NOMO-1 treated with DMSO at 0.1 percent for 48 hours (cell line): ENCODE results near the gene MAN1A2.

Experiments used
- DNase-seq: peaks from one replicate; lab custom pipeline; 2025; ENCODE audit not compliant: unreplicated experiment; lab: John Stamatoyannopoulos, UW

MAN1A2 gene

DNA sequence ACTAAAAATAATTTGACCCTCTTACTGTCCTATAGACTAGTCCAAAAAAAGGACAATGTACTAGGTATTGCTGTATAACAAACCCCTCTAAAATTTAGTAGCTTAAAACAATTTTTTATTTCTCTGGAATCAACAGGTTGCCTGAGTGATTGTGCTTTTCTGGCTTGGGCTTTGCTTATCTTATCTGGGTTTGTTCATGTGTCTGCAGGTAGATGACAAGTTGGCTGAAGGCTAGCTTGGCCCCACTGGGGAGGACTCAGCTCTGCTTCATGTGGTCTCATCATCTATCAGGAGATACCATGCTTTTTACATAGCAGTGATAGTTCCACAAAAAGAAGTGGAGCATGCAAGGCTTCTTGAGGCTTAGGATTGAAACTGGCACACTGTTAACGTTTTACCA, 114.2 kb downstream of the MAN1A2 start:
- DNase-seq = no peak

DNA sequence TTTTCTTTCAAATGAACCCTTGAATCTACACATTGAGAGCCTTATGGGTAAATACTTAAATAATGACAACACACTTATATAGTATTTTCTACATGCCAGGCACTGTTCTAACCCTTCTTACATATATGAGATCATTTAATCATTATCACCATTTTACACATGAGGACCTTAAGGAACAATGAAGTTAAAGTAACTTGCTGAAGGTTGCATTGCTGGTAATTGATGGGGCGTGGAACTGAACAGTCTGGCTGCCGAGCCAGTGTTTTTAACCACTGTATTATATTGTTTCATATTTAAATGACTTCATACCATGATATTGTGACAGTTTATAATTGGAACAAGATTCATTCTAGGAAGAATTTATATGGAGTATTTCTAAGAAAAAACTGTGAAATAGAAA, 126.7 kb downstream of the MAN1A2 start:
- no peak for DNase-seq

DNA sequence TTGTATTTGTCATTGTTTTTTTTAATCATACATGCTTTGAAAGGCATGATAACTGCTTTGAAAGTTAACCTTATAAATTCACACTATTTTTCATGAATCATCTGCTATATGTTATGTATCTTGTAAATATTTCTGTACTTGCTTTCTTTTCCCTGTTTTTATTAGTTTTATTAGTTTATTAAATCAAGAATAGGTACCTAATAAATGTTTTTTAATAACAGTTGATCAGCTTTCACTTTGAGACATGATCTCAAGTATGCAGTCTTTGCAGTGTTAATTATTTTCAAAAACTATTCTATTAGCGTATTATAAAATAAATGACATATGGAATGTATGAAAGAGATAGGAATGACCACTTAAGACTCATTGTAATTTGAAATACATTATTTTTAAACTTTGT, 127.8 kb downstream of the MAN1A2 start:
- DNase-seq = no peak

DNA sequence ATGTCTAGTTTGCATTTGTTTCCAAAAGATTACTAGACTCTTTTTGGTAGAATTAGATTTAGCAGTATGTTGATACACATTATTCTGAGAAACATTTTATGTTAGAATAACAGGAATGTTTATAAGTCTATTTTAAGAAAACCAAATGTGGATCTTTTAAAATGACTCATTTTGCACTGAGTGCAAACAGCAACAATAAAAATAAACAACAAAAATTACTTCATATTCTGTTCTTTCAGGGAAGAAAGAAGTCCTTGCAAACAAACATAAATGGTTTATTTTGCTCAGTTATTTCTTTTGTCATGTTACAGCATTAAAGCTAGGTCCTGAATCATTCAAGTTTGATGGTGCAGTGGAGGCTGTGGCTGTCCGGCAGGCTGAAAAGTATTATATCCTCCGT, 131.8 kb downstream of the MAN1A2 start:
- DNase-seq = no peak

DNA sequence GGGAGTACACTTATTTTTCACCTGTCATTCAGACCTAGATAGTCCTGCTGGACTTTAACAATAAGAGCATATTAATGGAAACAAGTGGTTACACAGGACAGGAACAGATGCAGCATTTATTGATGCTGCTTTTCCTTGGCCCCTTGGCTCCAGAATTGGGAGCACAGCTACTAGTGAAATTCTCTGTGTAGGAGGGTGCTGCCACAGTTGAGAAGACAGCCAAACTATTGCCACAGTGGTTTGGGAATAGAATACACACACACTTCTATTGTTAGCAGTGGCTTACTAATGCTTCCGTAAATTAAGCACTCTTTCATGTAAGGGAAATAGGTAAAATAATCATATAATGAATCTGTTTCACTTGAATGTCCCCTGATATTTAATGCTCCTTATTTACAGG, 133.3 kb downstream of the MAN1A2 start:
- DNase-seq = no peak

DNA sequence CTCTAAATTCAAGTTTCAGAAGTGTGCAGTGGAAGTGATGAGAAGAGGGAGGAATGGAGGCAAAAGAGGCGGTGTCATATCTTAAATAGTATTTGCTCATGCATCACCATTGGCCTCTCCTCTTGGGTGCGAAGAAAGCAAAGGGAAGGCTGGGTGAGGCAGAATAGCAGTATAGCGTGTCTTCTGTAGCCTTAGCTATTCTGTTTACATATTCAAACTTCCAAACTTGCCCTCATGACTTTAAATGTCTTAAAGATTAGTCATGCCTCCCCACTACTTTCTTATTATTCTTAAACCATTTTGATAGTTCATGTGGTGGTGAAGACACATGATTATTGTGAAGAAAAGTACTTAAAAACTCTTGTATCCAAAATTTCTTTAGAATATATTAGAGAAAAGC, 134.0 kb downstream of the MAN1A2 start:
- DNase-seq = no peak

DNA sequence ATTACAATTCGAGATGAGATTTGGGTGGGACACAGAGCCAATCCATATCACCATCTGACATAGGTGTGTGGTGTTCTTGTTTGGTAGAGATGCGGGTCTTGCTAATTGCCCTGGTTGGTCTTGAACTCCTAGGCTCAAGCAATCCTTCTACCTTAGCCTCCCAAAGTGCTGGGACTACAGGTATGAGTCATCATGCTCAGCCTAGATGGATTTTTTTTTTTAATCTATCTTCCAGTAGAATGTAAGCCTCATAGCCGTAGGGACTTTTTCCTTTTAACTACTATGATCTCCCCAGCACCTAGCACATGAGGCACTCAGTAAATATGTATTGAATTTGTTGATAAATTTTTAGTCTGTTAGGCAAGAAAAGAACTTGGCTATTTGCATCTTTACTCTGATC, 144.0 kb downstream of the MAN1A2 start:
- DNase-seq = no peak

DNA sequence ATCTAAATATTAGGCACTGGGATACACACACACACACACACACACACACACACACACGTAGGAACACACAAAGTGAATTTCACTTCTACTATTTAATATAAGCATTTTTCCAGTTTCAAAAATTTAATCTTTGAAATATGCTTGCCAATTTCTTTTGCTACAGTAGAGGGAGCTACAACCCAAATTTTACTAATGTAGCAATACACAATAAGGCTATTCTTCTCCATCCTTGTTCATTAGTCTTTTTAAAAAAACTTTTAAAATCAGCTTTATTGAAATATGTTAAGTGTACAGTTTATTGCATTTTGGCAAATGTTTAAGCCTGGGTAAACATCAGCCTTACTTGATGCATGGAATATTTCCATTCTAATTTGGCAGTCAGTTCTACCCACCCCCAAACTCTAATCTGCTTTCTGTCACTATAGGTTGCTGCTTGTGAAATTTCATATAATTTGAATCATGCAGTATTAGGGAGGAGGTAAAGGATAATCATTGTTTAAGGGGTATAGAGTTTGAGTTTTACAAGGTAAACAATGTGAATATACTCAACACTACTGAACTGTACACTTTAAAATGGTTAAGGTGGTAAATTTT, 145.6 kb downstream of the MAN1A2 start:
- DNase-seq = peak; percentile 22

DNA sequence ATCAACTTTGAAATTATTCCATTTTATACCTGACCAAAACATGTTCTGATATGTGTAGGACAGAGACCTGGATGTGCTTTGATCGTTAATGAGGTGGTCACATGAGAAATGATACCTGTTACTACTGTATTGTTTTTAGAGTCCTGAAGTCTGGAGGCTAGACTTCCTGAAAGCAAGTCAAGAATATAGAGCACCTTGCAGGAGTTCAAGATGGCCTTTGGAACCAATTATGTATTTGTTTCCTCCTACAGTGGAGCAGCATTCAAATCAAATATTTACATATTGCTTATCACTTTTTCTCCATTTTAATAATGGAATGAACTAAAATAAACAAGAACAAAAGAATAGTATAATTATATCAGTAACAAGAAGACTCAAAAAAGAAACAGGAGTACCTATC, 155.9 kb downstream of the MAN1A2 start:
- no peak for DNase-seq

DNA sequence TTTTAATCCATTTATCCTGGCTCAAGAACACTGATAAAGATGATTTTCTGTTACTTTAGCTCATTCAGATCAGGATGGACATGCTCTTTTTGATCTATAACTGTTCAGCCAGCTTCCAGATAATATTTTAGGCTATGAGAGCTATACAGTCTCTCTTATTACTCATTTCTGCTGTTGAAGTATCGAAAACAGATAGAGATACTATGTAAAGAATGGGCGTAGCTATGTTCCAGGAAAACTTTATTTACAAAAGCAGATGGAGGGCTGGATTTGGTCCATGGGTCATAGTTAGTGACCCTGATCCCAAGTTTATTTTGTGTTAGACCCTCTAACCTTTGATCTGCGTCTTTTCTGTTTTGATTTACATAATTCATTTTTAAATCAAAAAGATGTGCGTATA, 159.8 kb downstream of the MAN1A2 start:
- DNase-seq = no peak

DNA sequence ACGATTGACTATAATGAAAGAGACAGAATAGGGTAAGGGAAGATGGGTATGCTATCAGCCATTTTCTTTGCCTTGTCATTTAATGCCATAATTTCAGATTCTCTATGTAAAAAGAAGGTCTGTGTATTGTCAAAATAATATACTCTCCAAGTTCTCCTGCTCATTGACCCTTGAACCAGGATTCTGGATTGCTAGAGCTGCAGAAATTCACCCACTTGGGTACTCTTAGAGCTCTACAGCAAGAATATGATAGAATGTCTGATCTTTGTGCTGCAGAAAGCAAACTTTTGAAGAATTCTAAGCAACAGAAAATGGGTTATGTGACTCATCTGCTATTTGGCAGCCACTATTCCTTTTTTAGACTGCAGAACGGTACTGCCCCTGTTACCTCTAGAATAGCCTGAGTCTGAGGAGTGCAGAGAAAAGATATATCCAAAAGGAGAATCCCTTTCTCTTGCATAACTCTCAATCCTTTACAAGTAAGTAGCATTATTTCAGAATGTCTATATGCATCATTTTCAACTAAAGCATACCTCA, 160.4 kb downstream of the MAN1A2 start:
- DNase-seq = no peak

DNA sequence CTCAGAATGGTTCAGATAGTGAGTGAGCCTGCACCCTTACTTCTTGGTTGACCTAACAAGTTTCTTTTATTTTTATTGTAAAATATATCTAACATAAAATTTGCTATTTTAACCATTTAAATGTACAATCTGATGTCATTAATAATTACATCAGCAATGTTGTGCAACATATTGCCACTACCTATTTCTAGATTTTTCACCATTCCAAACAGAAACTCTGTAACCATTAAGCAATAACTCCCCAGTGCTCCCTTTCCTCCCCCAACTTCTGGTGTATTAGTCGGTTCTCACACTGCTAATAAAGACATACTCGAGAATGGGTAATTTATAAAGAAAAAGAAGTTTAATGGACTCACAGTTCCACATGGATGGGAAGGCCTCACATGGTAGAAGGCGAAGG, 162.4 kb downstream of the MAN1A2 start:
- no peak for DNase-seq

DNA sequence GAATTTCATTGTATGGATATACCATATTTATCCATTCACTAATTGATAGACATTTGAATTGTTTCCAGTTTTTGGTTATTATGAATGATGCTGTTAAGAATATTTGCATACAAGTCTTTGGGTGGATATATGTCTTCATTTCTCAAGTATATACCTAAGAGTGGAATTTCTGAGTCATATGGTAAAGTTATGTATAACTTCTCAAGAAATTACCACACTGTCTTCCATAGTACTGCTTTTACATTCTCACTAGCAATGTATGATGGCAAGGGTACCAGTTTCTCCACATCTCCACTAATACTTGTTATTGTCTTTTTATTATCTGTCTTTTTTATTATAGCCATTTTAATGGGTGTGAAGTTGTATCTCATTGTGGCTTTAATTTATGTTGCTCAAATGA, 164.0 kb downstream of the MAN1A2 start:
- DNase-seq = no peak

DNA sequence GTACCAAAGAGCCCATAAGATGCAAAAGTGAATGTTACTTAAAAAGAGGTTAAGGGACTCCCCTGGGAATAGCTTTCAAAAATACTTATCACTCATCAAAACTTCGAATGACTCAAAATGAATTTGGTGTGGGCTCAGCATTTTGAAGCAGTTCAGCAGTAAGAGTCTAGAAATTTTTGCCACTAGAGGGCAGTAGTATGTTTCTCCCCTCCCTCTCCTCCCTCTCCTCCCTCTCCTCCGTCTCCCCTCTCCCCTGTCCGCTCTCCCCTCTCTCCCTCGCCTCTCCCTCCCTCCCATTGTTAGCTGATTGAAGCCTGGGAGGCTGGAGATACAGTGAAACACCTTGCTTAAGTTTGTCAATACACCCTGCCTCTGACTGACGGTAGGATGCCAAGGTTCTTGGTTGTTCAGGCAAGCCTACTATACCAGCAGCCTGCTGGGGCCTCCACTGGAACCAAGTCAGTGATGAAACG, 167.8 kb downstream of the MAN1A2 start:
- peak; percentile 38 for DNase-seq

DNA sequence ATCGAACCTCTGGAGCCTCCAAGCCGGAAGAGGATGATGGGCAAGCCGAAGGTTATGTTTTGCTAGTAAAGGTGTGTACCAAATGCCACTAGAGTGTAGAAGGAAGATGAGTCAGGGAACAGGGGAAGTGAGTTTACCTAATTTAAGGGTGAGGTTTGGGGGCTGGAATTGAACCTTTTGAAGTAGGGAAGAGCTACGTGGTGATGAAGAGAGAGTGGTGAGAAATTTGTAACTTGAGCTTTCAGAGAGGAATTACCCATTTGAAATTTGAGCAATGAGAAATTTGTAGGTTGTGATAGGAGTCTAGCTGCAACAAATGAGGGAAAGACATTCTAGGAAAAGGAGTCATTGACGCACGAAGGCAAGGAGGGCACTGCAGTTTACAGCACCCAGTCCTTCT, 168.6 kb downstream of the MAN1A2 start:
- no peak for DNase-seq

DNA sequence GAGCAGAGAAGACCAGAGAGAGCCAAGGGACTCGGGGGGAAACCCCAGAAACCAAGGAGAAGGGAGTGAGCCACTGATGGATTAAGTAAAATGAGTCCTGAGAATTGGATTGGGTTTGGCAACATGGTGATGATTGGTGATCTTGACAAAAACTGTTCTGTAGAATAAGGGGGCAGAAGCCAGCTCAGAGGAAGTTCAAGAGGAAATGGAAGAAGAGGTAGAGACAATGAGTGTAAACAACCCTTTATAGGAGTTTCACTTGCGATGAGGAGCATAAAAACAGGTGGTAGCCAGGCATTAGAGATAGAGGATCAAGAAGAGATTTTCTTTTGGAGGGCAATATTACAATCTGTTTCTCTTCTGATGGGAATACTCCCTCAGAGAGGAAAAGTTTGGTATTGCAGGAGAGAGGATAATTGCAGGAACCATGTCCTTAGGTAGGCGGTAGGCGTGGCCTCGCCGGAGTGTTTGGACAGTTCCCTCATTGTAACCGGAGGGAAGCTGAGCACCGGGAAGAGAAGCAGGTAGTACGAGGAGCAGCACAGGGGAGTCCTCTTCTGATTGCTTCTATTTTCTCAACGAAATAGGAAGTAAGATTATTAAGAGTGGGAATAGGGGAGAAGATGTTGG, 170.2 kb downstream of the MAN1A2 start:
- no peak for DNase-seq

DNA sequence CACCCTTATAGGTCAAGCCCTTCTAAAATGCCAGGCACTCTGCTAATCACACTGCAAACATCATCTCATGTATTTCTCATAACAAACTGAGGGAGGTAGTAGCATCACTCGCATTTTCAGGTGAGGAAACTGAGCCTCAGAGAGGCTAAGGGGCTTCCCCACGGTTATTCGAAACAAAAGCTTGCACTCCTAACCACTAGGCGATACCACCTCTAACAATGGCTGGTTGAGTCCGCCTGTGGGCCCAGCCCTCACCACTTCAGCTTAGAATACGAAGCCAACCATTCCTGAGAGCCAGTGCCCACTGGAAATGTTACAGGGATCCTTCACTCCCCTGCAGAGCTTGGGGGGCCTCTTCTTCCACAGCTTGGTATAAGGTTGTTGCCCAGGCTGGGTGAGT, 173.3 kb downstream of the MAN1A2 start:
- DNase-seq = no peak

DNA sequence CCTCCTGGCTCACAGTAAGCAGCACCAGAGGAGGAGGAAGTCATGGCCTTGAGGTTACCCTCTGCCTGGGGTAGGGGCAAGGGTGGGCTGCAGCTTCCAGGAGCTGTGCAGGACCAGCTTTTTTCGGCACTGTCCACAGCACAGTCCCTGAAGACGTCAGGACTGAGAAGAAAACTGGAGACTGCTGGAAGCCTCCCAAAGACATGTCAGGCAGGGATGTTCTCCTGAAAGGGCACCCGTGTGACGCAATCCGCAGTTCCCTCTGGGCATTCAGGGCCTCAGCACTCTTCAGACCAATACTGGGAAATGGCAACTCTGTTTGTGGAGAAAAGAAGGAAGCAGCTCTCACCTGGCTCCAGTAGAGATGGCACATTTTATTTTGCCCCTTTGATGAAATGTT, 173.8 kb downstream of the MAN1A2 start:
- no peak for DNase-seq

DNA sequence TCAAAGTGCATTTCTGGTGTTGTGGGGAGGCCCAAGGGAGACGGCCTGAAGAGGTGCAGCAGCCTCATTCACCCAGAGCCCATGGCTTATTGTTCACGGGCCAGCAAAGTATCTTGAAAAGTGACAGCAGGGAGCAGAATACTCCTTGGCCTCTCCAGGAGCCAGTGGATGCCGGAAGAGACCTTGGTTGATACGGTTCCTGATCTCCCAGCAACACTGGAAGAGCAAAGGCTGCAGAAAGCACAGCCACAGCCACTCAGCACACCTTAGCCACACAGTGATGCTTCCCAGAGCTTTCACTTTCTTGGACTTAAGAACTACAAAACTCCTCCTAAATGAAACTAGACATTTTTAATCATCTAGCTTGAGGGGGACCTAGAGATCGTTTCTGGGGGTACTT, 174.3 kb downstream of the MAN1A2 start:
- no peak for DNase-seq

DNA sequence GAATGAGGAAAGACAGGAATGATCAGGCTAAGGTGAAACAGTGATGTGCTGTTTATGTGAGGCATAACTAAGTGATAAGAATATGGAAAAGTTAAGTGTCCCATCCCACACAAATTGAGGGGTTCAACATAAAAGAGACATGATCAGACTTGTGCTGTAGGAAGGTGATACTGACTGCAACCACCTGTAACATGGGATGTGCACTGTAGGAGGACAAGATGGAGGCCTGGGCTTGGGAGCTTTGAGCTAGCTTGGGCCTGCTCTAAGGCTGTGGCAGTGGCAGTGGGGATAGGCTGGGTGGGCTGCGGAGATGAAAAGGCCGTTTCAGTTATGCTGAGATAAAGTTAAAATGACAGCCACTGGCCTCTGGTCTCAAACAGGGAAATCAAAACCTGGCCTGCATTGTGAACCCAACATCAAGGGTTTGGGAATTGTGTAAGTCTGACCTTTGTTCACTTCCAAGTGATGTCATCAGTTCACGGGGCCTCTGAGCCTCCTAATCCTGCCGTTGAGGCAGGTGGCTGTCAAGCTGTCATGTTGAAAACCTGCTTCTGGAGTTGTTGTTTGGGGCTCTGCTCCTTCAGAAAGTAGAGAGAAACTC, 177.4 kb downstream of the MAN1A2 start:
- DNase-seq = no peak

DNA sequence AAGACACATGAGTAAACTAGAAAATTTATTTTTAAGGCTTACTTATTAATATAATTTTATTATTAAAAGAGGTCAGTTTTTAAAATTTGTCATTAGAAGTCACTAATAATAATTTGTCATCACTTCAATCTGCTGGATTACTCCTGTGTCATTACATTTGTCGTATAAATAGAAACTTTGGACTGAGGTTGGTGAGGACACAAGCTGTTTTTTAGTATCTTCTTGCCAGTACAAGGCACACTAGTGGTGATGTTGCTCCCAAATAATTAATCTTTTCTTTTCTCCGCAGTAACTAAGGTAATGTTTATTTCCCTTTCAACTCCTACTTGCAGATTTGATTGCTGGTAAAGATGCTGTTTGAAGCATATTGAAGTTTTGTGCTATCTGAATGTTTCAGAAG, 179.2 kb downstream of the MAN1A2 start:
- DNase-seq = no peak

DNA sequence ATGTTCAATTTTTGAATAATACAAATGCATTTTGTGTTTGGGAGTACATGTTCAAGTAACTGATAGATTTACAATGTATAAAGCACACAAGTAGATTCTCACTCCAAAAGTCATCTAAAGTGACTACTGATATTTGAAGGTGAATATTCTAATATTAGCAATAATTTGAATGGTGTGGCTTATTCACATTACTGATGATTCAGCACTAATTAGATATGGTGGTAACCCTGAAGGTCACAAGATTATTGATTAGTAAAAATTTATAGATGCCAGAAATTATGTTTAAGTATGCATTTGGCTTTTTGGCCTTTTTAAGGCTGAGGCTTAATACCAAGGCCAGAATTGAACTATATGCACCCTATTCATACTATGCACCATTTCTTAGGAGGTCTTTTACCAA, 186.2 kb downstream of the MAN1A2 start:
- no peak for DNase-seq

DNA sequence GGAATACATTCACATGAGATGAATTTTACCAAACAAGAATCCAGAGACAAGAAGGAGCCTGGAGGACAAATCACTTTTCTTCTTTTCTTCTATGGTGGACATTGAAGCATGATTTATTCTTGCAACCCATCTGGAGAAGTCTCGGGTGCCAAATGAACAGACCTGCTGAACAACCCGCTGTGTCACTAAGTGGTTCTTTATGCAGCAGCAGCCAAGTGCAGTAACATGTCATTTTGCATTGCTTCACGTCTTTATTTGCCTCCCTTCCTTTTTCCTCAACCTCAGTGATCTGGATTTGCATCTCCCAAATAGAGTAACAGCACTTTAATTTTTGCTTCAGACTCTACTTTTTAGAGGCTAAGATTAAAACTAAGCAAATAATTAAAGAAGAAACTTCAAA, 188.6 kb downstream of the MAN1A2 start:
- no peak for DNase-seq
